ENCODE measurements around the gene PHLDB3.
"Not testable (repeated sequence)": the region's sequence is repeated elsewhere in the genome, so short reads cannot be mapped to it uniquely, and the experiment has no call there.

Gene PHLDB3

GRCh38 chr19:43548706-43549105, 44.2 kb upstream of the PHLDB3 start:
- Mint-ChIP-seq H3K36me3 (ENCODE audit: low read depth) (peaks cover 64% of the 10 kb centered on the region), H3K4me3 (no peak overlapping the region), H3K9me3 (no peaks in the 10 kb centered on the region), H3K27ac (no peak overlapping the region), H3K27me3 (ENCODE audit: low read depth, poor library complexity) (peaks cover 4% of the 10 kb centered on the region), H3K4me1 (no peaks in the 10 kb centered on the region)
- DNase-seq = no peak
- no peak for TF ChIP-seq CTCF (IDR thresholded peaks at IDR 0.05)

- not testable (repeated sequence) for H3K27ac Mint-ChIP-seq, H3K9me3 Mint-ChIP-seq
Measured at GRCh38 chr19:43547926-43548325, 43.4 kb upstream of the PHLDB3 start.

GRCh38 chr19:43546581-43546980, 42.0 kb upstream of the PHLDB3 start:
- H3K4me3 Mint-ChIP-seq = no peak overlapping the region
- no peaks in the 10 kb centered on the region for H3K4me1 Mint-ChIP-seq
- H3K9me3 Mint-ChIP-seq = no peaks in the 10 kb centered on the region
- DNase-seq = no peak
- H3K27me3 Mint-ChIP-seq (ENCODE audit: low read depth, poor library complexity) = no peaks in the 10 kb centered on the region
- no peak overlapping the region for H3K27ac Mint-ChIP-seq
- TF ChIP-seq CTCF (IDR thresholded peaks at IDR 0.05) = no peak
- H3K36me3 Mint-ChIP-seq (ENCODE audit: low read depth) = peaks cover 74% of the 10 kb centered on the region

More at GRCh38 chr19:43547926-43548325, 43.4 kb upstream of the PHLDB3 start:
- DNase-seq; H3K27me3 Mint-ChIP-seq (ENCODE audit: low read depth, poor library complexity); H3K4me3 Mint-ChIP-seq; H3K4me1 Mint-ChIP-seq: not testable (repeated sequence)
- peaks cover 71% of the 10 kb centered on the region for H3K36me3 Mint-ChIP-seq (ENCODE audit: low read depth)

GRCh38 chr19:43545981-43546380, 41.4 kb upstream of the PHLDB3 start:
- Mint-ChIP-seq H3K36me3 (ENCODE audit: low read depth) (peaks cover 74% of the 10 kb centered on the region), H3K4me3 (no peak overlapping the region), H3K4me1 (no peaks in the 10 kb centered on the region), H3K27me3 (ENCODE audit: low read depth, poor library complexity) (no peaks in the 10 kb centered on the region), H3K9me3 (no peaks in the 10 kb centered on the region), H3K27ac (no peak overlapping the region)
- TF ChIP-seq CTCF (IDR thresholded peaks at IDR 0.05) = no peak
- no peak for DNase-seq

- Mint-ChIP-seq H3K4me1 (no peaks in the 10 kb centered on the region), H3K36me3 (ENCODE audit: low read depth) (peaks cover 74% of the 10 kb centered on the region), H3K9me3 (peaks cover 6% of the 10 kb centered on the region), H3K4me3 (no peak overlapping the region), H3K27ac (peak overlapping the region; percentile 91), H3K27me3 (ENCODE audit: low read depth, poor library complexity) (no peaks in the 10 kb centered on the region)
- no peak for DNase-seq
- no peak for TF ChIP-seq CTCF (IDR thresholded peaks at IDR 0.05)
Measured at GRCh38 chr19:43545276-43545675, 40.7 kb upstream of the PHLDB3 start.

GRCh38 chr19:43544077-43544476, 39.5 kb upstream of the PHLDB3 start:
- H3K27ac Mint-ChIP-seq = no peak overlapping the region
- DNase-seq = no peak
- peaks cover 74% of the 10 kb centered on the region for H3K36me3 Mint-ChIP-seq (ENCODE audit: low read depth)
- H3K4me3 Mint-ChIP-seq = no peak overlapping the region
- peaks cover 18% of the 10 kb centered on the region for H3K9me3 Mint-ChIP-seq
- TF ChIP-seq CTCF (IDR thresholded peaks at IDR 0.05) = no peak
- no peaks in the 10 kb centered on the region for H3K4me1 Mint-ChIP-seq
- no peaks in the 10 kb centered on the region for H3K27me3 Mint-ChIP-seq (ENCODE audit: low read depth, poor library complexity)

Data from nephron progenitor cell (in vitro differentiated cells).